A549 treated with AZD9567 at 1 μM for 4 hours (cell line): Measurements from ENCODE around the gene HOXD13. TPM values are rescaled to one million over a fixed set of nuclear protein-coding genes. Genes with fewer than 3 reads are reported as not detected.

Experiments
- total RNA-seq: library from RNA; stranded (reverse); fragments of 200-300 nt; extraction: Qiagen RNA extraction; gene quantifications from 5 replicates; pipeline ENCODE4 v1.2.3, GENCODE V29; 2022; ENCODE audit not compliant: insufficient read depth

The HOXD13 gene
- total RNA-seq, result 0.13 to 0.28 TPM (median 0.19 TPM) in 4 of 5 replicates, not detected in the other

DNA sequence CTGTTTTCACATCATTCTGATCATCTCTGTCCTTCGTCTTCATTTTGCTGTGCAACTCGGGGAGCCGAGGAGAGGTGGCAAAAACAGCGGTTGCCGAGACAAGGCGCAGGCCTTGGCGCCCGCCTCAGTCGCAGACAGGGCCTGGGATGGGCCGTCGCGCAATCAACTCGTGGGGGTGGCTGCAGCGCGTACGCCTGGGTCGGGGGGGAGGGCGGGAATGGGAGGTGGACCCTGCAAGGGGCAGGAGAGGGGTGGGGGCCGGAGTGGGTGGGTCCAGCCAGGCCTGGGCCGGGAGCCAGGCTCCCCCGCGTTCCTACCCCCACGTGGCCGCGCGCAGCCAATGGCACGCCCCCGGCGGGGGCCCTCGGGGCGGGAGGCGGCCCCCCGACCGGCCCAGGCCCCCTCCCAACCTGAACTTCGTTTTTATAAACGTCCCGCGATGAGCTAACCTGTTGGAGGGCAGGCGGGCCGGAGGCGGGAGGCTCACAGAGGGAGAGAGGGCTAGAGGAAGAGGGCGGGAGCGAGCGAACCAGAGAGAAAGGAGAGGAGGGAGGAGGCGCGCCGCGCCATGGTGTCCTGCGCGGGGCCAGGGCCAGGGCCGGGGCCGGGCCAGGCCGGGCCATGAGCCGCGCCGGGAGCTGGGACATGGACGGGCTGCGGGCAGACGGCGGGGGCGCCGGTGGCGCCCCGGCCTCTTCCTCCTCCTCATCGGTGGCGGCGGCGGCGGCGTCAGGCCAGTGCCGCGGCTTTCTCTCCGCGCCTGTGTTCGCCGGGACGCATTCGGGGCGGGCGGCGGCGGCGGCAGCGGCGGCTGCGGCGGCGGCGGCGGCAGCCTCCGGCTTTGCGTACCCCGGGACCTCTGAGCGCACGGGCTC lies at the start of gene HOXD13:
HOXD13 (plus strand) TSS at position 452 of the 875 bp plus-strand sequence; CDS start at position 622, 170 bp downstream.

GRCh38 chr2:176083796-176084261 lies 8.7 kb upstream of the HOXD13 start, which contains the start of gene EVX2:
Gene EVX2 (minus strand): TSS chr2:176083962. CDS start chr2:176083776, 186 bp downstream.

DNA sequence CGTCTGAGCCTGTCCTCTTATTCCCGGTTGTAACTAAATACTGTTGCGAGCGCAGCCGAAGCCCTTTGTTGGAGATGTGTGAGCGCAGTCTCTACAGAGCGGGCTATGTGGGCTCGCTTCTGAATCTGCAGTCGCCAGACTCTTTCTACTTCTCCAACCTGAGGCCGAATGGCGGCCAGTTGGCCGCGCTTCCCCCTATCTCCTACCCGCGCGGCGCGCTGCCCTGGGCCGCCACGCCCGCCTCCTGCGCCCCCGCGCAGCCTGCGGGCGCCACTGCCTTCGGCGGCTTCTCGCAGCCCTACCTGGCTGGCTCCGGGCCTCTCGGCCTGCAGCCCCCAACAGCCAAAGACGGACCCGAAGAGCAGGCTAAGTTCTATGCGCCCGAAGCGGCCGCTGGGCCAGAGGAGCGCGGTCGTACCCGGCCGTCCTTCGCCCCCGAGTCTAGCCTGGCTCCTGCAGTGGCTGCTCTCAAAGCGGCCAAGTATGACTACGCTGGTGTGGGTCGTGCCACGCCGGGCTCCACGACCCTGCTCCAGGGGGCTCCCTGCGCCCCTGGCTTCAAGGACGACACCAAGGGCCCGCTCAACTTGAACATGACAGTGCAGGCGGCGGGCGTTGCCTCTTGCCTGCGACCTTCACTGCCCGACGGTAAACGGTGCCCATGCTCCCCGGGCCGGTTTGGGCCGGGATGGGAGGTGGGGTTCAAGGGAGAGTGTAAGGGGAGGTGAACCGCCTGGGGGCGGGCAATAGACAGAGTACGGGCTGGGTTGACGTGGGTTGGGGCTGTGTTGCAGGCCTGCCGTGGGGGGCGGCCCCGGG lies 7.4 kb downstream of the HOXD13 start, which contains the start of gene HOXD12:
HOXD12 (plus strand) TSS at position 68 of the 819 bp plus-strand sequence; CDS start at position 75, 7 bp downstream.

GRCh38 chr2:176106581-176107539 lies 14.3 kb downstream of the HOXD13 start, which contains the start of gene HOXD11:
Gene HOXD11 (plus strand): TSS chr2:176107280. CDS start chr2:176107356, 76 bp downstream.

DNA sequence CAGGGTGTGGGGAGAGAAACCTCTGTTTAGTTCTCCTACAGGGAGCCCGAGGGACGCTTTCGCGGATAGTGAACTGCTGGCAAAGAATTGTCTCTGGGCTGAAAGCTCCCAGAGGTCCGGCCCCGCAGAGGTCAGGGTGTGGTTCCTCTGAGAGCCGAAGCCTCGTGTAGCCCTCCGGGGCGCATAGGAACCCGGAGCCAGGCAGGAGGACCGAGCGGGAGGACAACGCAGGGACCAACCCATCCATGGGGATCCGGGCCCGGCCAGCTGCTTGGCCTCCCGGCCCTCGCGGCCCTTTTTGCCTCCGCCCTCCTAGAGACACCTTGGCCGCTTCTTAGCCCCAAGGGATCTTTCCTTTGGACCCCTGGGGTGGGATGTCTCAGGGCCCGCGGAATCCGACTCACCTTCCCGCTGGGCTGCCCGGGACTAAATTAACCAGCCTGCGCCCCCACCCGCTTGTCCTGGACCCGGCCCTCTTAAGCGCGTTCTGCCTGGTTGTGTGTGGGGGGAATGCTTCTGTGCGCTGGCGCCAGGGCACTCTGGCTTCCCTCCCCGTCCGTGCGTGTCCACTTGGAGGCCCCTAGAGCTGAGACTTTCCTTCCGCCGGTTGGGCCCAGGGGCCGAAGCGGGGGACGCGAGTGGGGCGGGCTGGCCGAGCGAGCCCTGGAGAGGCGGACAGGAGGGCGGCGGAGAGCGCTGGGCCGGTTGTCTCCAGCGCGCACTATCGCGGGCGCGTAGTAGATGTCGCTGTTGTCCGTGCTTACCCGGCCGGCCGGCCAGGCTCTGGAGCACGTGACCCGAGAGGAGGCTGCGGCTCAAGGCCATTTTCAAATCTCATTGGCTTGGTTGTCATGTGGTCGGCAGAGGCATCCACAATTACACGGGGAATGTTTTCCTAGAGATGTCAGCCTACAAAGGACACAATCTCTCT lies 23.6 kb downstream of the HOXD13 start, which contains the start of gene HOXD10:
HOXD10 (plus strand) TSS at position 896 of the 931 bp plus-strand sequence. CDS start 56 bp downstream, outside the sequence.

GRCh38 chr2:176122683-176123410 lies 30.3 kb downstream of the HOXD13 start, which contains the start of gene HOXD9:
Gene HOXD9 (plus strand): TSS chr2:176122719. CDS start chr2:176122769, 50 bp downstream.

GRCh38 chr2:176128982-176129796 lies 36.7 kb downstream of the HOXD13 start, which contains the start of gene HOXD8:
Gene HOXD8 (plus strand): TSS chr2:176129705. CDS start chr2:176130367, 662 bp downstream.

Other genes with a start within 250 kb of the HOXD13 start
- gene LNPK, start 90.5 kb upstream of the HOXD13 start, total RNA-seq, result 11.9 to 49.9 TPM (median 16.8 TPM) in 5 replicates
- not detected in 5 replicates for gene EVX2, start 8.8 kb upstream of the HOXD13 start, total RNA-seq
- not detected in 5 replicates for gene HOXD12, start 7.1 kb downstream of the HOXD13 start, total RNA-seq
- gene HOXD11, start 14.6 kb downstream of the HOXD13 start, total RNA-seq, result 2.6 to 6.6 TPM (median 6.0 TPM) in 5 replicates
- gene HOXD10, start 24.1 kb downstream of the HOXD13 start, total RNA-seq, result 2.6 to 6.3 TPM (median 5.4 TPM) in 5 replicates
- gene HOXD9, start 30.0 kb downstream of the HOXD13 start, total RNA-seq, result 1.1 to 1.8 TPM (median 1.2 TPM) in 5 replicates
- 4.2 to 5.1 TPM (median 4.5 TPM) in 5 replicates for gene HOXD8, start 37.0 kb downstream of the HOXD13 start, total RNA-seq
- 0.28 to 0.52 TPM (median 0.40 TPM) in 4 of 5 replicates, not detected in the other for gene HOXD4, start 58.8 kb downstream of the HOXD13 start, total RNA-seq
- gene HOXD3, start 64.6 kb downstream of the HOXD13 start, total RNA-seq, result 0.10 to 0.17 TPM (median 0.13 TPM) in 3 of 5 replicates, not detected in the others
- gene HOXD1, start 95.9 kb downstream of the HOXD13 start, total RNA-seq, result 0.12 to 0.20 TPM (median 0.16 TPM) in 4 of 5 replicates, not detected in the other
- 41.9 to 56.5 TPM (median 43.7 TPM) in 5 replicates for gene MTX2, start 176.7 kb downstream of the HOXD13 start, total RNA-seq